Panc1 (cell line): ENCODE results near the gene ATG4D.

Source experiments
- TF ChIP-seq, protein P1 (sequence below): fragments of 450-650 bp; IDR thresholded peaks from 2 replicates; pipeline ENCODE4 v1.5.1; 2017; ENCODE audit warnings: mild to moderate bottlenecking
- TF ChIP-seq, protein P2 (sequence below), 2 experiments: IDR thresholded peaks; 2 replicates each; pipeline ENCODE4 v1.6.1; 2011 to 2012; ENCODE audit warnings: low read depth in 2 of 2, control low read depth in 1 of 2, low read length in 1 of 2, mild to moderate bottlenecking in 1 of 2, moderate library complexity in 1 of 2; ENCODE audit not compliant: insufficient read depth in 1 of 2

DNA sequence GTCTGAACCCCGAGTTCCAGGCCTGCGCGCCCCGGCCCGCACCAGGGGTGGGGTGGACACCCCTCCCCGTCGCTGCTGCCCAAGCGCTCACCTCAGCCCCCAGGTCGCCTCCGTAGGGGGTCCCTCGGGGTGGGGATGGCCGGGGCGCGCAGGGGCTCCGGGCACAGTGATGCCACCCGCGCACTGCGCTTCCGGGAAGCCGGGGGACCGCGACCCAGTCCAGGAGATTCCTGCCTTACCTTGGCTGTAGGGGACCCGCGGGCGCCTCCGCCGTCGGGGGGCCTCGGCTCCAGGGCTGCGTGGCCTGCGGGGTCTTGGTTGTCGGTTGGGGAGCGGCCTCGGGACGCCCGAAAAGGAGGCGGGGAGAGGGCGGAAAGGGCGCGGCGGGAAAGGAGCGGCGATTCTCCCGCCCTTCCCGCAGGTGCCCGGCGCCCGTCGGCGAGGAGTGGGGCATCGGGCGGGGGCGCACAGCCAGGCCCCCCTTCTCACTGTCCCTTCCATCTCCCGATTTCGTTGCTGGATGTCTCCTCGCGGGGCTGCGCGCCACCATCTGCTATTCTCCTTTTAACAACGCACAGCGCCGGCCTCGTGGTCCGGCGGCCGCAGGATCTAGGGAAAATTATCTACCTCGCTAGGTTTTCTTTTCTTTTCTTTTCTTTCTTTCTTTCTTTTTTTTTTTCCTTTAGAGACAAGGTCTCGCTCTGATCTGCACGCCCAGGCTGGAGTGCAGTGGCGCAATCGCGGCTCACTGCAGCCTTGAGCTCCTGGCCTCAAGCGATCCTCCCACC is 40.5 kb upstream of the ATG4D start, which contains the start of gene KEAP1:
- TF ChIP-seq, protein P1, sequence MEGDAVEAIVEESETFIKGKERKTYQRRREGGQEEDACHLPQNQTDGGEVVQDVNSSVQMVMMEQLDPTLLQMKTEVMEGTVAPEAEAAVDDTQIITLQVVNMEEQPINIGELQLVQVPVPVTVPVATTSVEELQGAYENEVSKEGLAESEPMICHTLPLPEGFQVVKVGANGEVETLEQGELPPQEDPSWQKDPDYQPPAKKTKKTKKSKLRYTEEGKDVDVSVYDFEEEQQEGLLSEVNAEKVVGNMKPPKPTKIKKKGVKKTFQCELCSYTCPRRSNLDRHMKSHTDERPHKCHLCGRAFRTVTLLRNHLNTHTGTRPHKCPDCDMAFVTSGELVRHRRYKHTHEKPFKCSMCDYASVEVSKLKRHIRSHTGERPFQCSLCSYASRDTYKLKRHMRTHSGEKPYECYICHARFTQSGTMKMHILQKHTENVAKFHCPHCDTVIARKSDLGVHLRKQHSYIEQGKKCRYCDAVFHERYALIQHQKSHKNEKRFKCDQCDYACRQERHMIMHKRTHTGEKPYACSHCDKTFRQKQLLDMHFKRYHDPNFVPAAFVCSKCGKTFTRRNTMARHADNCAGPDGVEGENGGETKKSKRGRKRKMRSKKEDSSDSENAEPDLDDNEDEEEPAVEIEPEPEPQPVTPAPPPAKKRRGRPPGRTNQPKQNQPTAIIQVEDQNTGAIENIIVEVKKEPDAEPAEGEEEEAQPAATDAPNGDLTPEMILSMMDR, result no peak
- TF ChIP-seq, protein P2, sequence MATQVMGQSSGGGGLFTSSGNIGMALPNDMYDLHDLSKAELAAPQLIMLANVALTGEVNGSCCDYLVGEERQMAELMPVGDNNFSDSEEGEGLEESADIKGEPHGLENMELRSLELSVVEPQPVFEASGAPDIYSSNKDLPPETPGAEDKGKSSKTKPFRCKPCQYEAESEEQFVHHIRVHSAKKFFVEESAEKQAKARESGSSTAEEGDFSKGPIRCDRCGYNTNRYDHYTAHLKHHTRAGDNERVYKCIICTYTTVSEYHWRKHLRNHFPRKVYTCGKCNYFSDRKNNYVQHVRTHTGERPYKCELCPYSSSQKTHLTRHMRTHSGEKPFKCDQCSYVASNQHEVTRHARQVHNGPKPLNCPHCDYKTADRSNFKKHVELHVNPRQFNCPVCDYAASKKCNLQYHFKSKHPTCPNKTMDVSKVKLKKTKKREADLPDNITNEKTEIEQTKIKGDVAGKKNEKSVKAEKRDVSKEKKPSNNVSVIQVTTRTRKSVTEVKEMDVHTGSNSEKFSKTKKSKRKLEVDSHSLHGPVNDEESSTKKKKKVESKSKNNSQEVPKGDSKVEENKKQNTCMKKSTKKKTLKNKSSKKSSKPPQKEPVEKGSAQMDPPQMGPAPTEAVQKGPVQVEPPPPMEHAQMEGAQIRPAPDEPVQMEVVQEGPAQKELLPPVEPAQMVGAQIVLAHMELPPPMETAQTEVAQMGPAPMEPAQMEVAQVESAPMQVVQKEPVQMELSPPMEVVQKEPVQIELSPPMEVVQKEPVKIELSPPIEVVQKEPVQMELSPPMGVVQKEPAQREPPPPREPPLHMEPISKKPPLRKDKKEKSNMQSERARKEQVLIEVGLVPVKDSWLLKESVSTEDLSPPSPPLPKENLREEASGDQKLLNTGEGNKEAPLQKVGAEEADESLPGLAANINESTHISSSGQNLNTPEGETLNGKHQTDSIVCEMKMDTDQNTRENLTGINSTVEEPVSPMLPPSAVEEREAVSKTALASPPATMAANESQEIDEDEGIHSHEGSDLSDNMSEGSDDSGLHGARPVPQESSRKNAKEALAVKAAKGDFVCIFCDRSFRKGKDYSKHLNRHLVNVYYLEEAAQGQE (IDR thresholded peaks at IDR 0.05; ENCODE audit: insufficient read depth in 1 of 2, low read depth in 2 of 2, low read length in 1 of 2), result no peak
